Measurements from ENCODE around the gene A4GNT.

The A4GNT gene

GRCh38 chr3:138079901-138080300 lies 52.3 kb downstream of the A4GNT start:
- Histone ChIP-seq H3K27me3 (ENCODE audit: insufficient read depth, poor library complexity, severe bottlenecking) (no peaks in the 10 kb centered on the region), H3K27ac (ENCODE audit: poor library complexity, severe bottlenecking) (peak overlapping the region; percentile 94), H3K4me3 (ENCODE audit: severe bottlenecking) (no peak overlapping the region), H3K9me3 (ENCODE audit: severe bottlenecking) (no peaks in the 10 kb centered on the region), H3K36me3 (ENCODE audit: low read depth) (no peaks in the 10 kb centered on the region), H3K4me1 (ENCODE audit: insufficient read depth, poor library complexity, severe bottlenecking) (peaks cover 35% of the 10 kb centered on the region)
- no peak for TF ChIP-seq CTCF (IDR thresholded peaks at IDR 0.05; ENCODE audit: poor library complexity, severe bottlenecking)
- ATAC-seq (ENCODE audit: low read depth) = no peak
- DNase-seq (ENCODE audit: low spot score) = no peak

GRCh38 chr3:138078901-138079344 lies 53.3 kb downstream of the A4GNT start:
- H3K36me3 ChIP-seq (ENCODE audit: low read depth) = no peaks in the 10 kb centered on the region
- TF ChIP-seq CTCF (IDR thresholded peaks at IDR 0.05; ENCODE audit: poor library complexity, severe bottlenecking) = no peak
- ATAC-seq (ENCODE audit: low read depth) (peak; percentile 78), DNase-seq (ENCODE audit: low spot score) (no peak)
- H3K9me3 ChIP-seq (ENCODE audit: severe bottlenecking) = no peaks in the 10 kb centered on the region
- H3K4me3 ChIP-seq (ENCODE audit: severe bottlenecking) = no peak overlapping the region
- H3K27ac ChIP-seq (ENCODE audit: poor library complexity, severe bottlenecking) = peak overlapping the region; percentile 94
- peaks cover 35% of the 10 kb centered on the region for H3K4me1 ChIP-seq (ENCODE audit: insufficient read depth, poor library complexity, severe bottlenecking)
- H3K27me3 ChIP-seq (ENCODE audit: insufficient read depth, poor library complexity, severe bottlenecking) = no peaks in the 10 kb centered on the region

- no peak overlapping the region for H3K4me3 ChIP-seq (ENCODE audit: severe bottlenecking)
- DNase-seq (ENCODE audit: low spot score) (no peak), ATAC-seq (ENCODE audit: low read depth) (peak; percentile 74)
- H3K9me3 ChIP-seq (ENCODE audit: severe bottlenecking) = no peaks in the 10 kb centered on the region
- H3K4me1 ChIP-seq (ENCODE audit: insufficient read depth, poor library complexity, severe bottlenecking) = peaks cover 35% of the 10 kb centered on the region
- H3K27ac ChIP-seq (ENCODE audit: poor library complexity, severe bottlenecking) = peak overlapping the region; percentile 94
- TF ChIP-seq CTCF (IDR thresholded peaks at IDR 0.05; ENCODE audit: poor library complexity, severe bottlenecking) = no peak
- H3K36me3 ChIP-seq (ENCODE audit: low read depth) = no peaks in the 10 kb centered on the region
- H3K27me3 ChIP-seq (ENCODE audit: insufficient read depth, poor library complexity, severe bottlenecking) = no peaks in the 10 kb centered on the region
Observed at GRCh38 chr3:138078096-138078495, 54.1 kb downstream of the A4GNT start.

Data from RWPE2 (cell line).